ENCODE results near the gene AP3S1. TPM values are rescaled to one million over a fixed set of nuclear protein-coding genes. Genes with fewer than 3 reads are reported as not detected.

The AP3S1 gene
- polyA plus RNA-seq, 2 of the 4 experiments (the other 2 are of a cell fraction), result 75.7 to 103 TPM

GRCh38 chr5:115842952-115843351, 1.2 kb downstream of the AP3S1 start:
- 38% methylated on average over 3 of the region's 3 CpGs for WGBS (ENCODE audit: missing lambda C conversion rate)
- no peak for TF ChIP-seq RNF2 (IDR thresholded peaks at IDR 0.05; ENCODE audit: borderline replicate concordance, low read depth)
- TF ChIP-seq MAX (IDR thresholded peaks at IDR 0.05), result no peak
- TF ChIP-seq SREBF2 (IDR thresholded peaks at IDR 0.05), result no peak
- peak overlapping the region; percentile 86 for H3K4me2 ChIP-seq
- CTCF ChIA-PET, result interaction anchor here (0.9 to 1.9 kb wide), 4 partner anchors 21 to 226 kb away, joined by 3 to 5 read pairs (median 4); no protein-coding TSS in a partner anchor
- FAIRE-seq, result no peak
- H3K27ac ChIP-seq, result peak overlapping the region in 1 of 2 experiments; percentile 95; a peak in 3 of 6 replicates
- no peak for ATAC-seq
- POLR2A ChIA-PET, result no interaction called here
- peak overlapping the region; percentile 90 for H3K4me3 ChIP-seq
- H3K9me3 ChIP-seq, result no peaks in the 10 kb centered on the region
- DNase-seq (ENCODE audit: low read depth in 1 of 2, low spot score in 1 of 2), result no peak
- peaks cover 38% of the 10 kb centered on the region; the same call in 2 of the 3 replicates for H3K4me1 ChIP-seq

GRCh38 chr5:115843444-115844130, 1.9 kb downstream of the AP3S1 start:
- DNase-seq (ENCODE audit: low read depth in 1 of 2, low spot score in 1 of 2) (no peak), ATAC-seq (no peak), FAIRE-seq (no peak)
- Histone ChIP-seq H3K4me3 (no peak overlapping the region; the same call in 2 of the 3 replicates), H3K27ac (no peak overlapping the region), H3K4me1 (peaks cover 36% of the 10 kb centered on the region; the same call in 2 of the 3 replicates), H3K9me3 (no peaks in the 10 kb centered on the region), H3K4me2 (peak overlapping the region; percentile 86)
- 81% methylated on average over 6 of the region's 6 CpGs for WGBS (ENCODE audit: missing lambda C conversion rate)
- POLR2A ChIA-PET, result no interaction called here
- CTCF ChIA-PET, result interaction anchor here (0.9 to 1.9 kb wide), 4 partner anchors 20 to 225 kb away, joined by 3 to 5 read pairs (median 4); no protein-coding TSS in a partner anchor
- TF ChIP-seq ZFP36 (IDR thresholded peaks at IDR 0.05; ENCODE audit: borderline replicate concordance, partially characterized antibody) (no peak), RAD21 (conservative IDR thresholded peaks at IDR 0.05 in 1 of 2, IDR thresholded peaks at IDR 0.05 in 1 of 2) (no peak), RCOR1 (IDR thresholded peaks at IDR 0.05; ENCODE audit: low read depth, low read length) (no peak), FOSB (CRISPR knock-in tag; IDR thresholded peaks at IDR 0.05) (no peak)

GRCh38 chr5:115844321-115844817, 2.6 kb downstream of the AP3S1 start:
- 85% methylated on average over 7 of the region's 7 CpGs for WGBS (ENCODE audit: missing lambda C conversion rate)
- CTCF ChIA-PET, result interaction anchor here (1.3 kb wide), 1 partner anchor 12 kb away, joined by 4 read pairs; no protein-coding TSS in a partner anchor
- Histone ChIP-seq H3K4me3 (no peak overlapping the region), H3K4me2 (no peak overlapping the region), H3K4me1 (peaks cover 31% of the 10 kb centered on the region; the same call in 2 of the 3 replicates), H3K27ac (no peak overlapping the region), H3K9me3 (no peaks in the 10 kb centered on the region)
- FAIRE-seq (no peak), ATAC-seq (no peak), DNase-seq (ENCODE audit: low read depth in 1 of 2, low spot score in 1 of 2) (no peak)
- POLR2A ChIA-PET, result no interaction called here
- no peak for TF ChIP-seq HEYL (CRISPR knock-in tag; IDR thresholded peaks at IDR 0.05)
- TF ChIP-seq USF2 (IDR thresholded peaks at IDR 0.05), result no peak
- TF ChIP-seq HOXA7 (CRISPR knock-in tag; IDR thresholded peaks at IDR 0.05), result no peak
- no peak for TF ChIP-seq EHMT2 (IDR thresholded peaks at IDR 0.05; ENCODE audit: low read depth)
- no peak for TF ChIP-seq GATA3 (IDR thresholded peaks at IDR 0.05; ENCODE audit: borderline replicate concordance)
- TF ChIP-seq CBX2 (IDR thresholded peaks at IDR 0.05; ENCODE audit: borderline replicate concordance, low read depth), result no peak
- TF ChIP-seq RARB (CRISPR knock-in tag; IDR thresholded peaks at IDR 0.05), result no peak
- no peak for TF ChIP-seq ZSCAN20 (CRISPR knock-in tag; IDR thresholded peaks at IDR 0.05)
- TF ChIP-seq RCOR1 (IDR thresholded peaks at IDR 0.05; ENCODE audit: low read depth, low read length), result no peak
- no peak for TF ChIP-seq BHLHE40 (IDR thresholded peaks at IDR 0.05; ENCODE audit: low read depth, low read length)
- TF ChIP-seq BCL3 (IDR thresholded peaks at IDR 0.05), result no peak
- TF ChIP-seq NPAS2 (CRISPR knock-in tag; IDR thresholded peaks at IDR 0.05; ENCODE audit: borderline replicate concordance), result no peak
- TF ChIP-seq PHF8 (IDR thresholded peaks at IDR 0.05; ENCODE audit: borderline replicate concordance, low read depth), result no peak

Data from A549 (cell line).